ENCODE results near the gene UFSP1.

Gene UFSP1

GRCh38 chr7:100882201-100882600, 7.3 kb downstream of the UFSP1 start:
- no peak for DNase-seq

DNA sequence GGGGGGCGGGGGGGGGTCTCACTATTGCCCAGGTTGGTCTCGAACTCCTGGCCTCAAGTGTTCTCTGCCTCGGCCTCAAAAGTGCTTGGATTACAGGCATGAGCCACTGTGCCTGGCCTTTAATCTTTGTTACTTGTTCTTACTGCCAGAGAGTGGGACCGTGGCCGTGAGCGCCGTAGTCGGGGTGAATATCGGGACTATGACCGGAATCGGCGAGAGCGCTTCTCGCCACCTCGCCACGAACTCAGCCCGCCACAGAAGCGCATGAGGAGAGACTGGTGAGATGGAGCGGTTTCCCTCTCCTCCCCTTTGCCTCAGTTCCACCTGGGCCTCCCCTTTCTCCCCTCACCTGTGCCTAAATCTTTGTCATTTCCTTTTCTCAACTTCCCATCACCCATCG, 8.4 kb downstream of the UFSP1 start:
- DNase-seq: no peak

GRCh38 chr7:100880645-100881044, 8.9 kb downstream of the UFSP1 start:
- peak in 5 of 14 donors; percentile 29 to 70 (median 35) for DNase-seq

DNA sequence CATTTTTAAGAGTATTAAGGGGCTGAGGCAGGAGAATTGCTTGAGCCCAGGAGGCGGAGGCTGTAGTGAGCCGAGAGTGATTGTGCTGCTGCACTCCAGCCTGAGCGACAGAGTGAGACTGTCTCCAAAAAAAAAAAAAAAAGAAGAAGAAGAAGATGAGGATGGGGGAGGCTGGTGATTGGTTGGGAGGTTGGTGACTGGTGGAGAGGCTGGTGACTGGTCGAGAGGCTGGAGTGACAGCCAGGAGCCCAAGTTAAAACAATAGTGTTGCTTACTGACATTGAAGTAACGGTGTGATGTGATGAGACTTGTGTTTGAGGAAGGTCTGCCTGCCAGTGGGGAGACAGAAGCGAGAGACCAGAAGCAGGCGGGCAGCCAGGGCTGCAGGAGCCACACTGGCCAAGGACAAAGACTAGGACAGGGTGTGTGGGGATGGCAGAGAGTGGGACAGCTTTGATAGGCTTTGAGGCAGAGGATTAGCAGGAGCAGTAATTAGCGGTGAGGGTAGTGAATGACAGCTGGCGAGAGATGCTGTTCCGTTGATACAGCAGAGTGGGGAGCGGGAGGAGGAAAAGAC, 9.7 kb downstream of the UFSP1 start:
- DNase-seq: peak in 10 of 14 donors; percentile 14 to 69 (median 31)

- no peak for DNase-seq
Measured at GRCh38 chr7:100878685-100879084, 10.8 kb downstream of the UFSP1 start.

- no peak for DNase-seq
Measured at GRCh38 chr7:100878013-100878412, 11.5 kb downstream of the UFSP1 start.

GRCh38 chr7:100875356-100875751, 14.2 kb downstream of the UFSP1 start:
- peak in 1 of 14 donors; percentile 60 for DNase-seq

- DNase-seq: peak; percentile 83 to 98 (median 96)
Measured at GRCh38 chr7:100874577-100875355, 14.7 kb downstream of the UFSP1 start, which contains the start of gene SRRT. Gene SRRT, plus strand, starts transcription at chr7:100875103. Its CDS starts 488 bp downstream, at chr7:100875591.

- peak in 4 of 14 donors; percentile 14 to 50 (median 44) for DNase-seq
Measured at GRCh38 chr7:100874300-100874576, 15.3 kb downstream of the UFSP1 start.

GRCh38 chr7:100873599-100874299, 15.8 kb downstream of the UFSP1 start:
- DNase-seq: no peak

GRCh38 chr7:100867776-100868485, 21.6 kb downstream of the UFSP1 start:
- DNase-seq: peak in 2 of 14 donors; percentile 24 to 40

DNA sequence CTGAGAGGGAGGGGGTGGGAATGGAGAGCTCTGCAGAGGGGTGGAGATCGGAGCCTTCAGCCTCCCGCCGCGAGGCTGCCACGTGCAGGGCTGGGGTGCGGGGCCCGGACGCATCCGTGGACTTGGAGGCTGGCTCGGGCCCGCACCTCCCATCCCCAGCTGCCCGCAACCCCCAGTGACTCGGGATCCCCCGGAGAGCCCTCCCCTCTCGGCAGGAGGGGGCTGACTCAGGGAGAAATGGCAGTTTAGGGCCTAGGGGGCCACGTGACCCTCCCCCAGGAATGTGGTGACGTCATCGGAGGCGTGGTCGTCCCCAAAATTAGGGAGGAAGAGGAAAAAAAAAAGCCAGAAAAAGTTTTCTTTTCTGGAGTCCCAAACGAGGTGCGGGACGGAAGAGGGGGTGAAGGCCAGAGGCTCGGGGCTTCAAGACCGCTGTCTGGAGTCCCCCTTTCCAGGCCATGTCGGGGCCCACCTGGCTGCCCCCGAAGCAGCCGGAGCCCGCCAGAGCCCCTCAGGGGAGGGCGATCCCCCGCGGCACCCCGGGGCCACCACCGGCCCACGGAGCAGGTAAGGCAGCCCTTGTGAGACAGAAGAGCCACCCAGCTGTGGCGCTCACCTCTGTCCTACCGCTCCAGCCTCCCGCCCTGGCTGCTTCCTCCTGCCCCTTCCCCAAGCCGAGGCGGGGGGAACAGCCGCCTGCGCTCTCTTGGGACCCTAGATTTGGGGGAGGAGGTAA, 22.3 kb downstream of the UFSP1 start, which contains the start of gene TRIP6:
Gene TRIP6, plus strand, starts transcription at position 348 of the 736 bp plus-strand sequence. Its CDS starts 111 bp downstream, at position 459.
- peak in 12 of 14 donors; percentile 33 to 84 (median 74) for DNase-seq

DNA sequence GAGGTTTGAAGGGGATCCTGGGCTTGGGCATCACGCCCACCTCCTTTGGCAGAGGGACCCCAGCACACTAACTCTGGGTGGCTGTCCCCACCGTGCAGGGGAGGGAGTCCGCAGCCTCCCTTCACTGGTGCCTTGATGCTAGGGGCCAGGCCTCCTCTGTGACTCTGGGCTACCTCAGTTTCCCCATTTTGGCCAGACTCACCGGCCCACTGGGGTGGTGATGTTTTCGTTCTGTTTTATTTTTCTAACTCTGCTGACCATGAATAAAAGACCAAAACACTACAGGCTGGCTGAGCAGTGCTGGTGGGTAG, 22.8 kb downstream of the UFSP1 start:
- DNase-seq: peak in 2 of 14 donors; percentile 64

DNA sequence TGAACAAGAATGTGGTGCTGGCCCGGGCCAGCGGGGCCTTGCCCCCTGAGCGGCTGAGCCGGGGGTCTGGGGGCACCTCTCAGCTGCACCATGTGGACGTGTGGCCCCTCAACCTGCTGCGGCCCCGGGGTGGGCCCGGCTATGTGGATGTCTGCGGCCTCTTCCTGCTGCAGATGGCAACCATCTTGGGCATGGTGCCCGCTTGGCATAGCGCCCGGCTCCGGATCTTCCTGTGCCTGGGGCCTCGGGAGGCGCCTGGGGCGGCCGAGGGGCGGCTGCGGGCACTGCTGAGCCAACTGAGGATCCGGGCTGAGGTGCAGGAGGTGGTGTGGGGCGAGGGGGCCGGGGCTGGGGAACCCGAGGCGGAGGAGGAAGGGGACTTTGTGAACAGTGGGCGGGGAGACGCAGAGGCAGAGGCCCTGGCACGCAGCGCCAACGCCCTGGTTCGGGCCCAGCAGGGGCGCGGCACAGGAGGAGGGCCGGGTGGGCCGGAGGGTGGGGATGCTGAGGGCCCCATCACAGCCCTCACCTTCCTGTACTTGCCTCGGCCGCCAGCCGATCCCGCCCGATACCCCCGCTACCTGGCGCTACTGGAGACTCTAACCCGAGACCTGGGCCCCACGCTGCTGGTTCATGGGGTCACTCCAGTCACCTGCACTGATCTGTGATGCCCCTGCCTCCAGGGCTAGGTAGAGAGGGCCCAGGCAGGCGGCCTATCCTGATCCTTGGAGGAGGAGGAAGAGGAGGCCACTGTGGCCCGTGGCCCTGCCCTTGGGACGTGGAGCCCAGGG, 23.4 kb downstream of the UFSP1 start:
- peak in 13 of 14 donors; percentile 23 to 88 (median 74) for DNase-seq

DNA sequence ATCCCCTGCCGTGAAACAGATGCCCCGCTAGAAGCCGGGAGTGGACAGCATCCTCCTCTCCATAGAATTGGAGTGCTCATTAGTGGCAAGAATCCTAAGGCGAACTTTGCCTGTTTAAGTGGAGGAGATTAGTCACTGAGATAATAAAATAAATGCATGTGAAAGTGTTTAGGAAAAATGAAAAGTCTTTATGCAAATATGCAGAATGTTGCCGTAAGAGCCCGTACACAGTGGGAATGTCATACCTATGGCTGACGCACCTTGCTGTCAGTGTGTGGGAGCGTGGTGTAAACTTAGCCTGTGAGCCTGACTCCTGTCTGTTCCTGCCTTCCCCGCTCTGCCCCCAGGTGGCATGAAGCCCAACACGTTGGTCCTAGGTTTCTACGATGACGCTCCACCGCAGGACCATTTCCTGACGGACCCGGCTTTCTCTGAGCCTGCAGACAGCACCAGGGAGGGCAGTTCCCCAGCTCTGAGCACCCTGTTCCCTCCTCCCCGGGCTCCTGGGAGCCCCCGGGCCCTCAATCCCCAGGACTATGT, 24.1 kb downstream of the UFSP1 start:
- DNase-seq: peak in 1 of 14 donors; percentile 66

GRCh38 chr7:100864263-100864845, 25.2 kb downstream of the UFSP1 start:
- DNase-seq: no peak

DNA sequence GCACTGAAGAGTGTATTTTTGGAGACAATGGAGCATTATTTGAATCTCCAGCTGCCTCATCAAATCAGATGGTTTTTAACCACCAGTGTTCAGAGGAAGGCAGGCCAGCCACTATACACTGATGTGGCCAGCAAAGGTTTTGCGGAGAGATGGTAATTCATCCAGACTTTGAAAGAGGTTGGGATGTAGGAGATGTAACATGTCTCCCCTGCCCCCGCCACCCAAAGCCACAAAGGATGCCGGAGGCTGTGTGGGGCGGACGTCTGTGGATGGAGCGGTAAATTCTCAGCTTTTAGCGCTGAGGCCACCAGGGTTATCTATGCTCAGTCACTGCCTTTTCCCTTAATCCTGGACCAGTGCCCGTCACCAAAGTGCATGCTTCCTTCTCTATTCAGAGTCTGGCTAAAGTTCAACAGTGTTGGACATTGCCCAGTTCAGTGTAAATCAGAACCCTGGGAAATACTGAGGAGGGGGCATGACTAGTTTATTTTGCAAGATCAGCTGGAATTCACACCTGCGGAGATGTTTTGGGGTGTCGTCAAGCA, 26.0 kb downstream of the UFSP1 start:
- peak in 4 of 14 donors; percentile 11 to 27 (median 18) for DNase-seq

GRCh38 chr7:100861616-100861985, 27.9 kb downstream of the UFSP1 start:
- DNase-seq: no peak

DNA sequence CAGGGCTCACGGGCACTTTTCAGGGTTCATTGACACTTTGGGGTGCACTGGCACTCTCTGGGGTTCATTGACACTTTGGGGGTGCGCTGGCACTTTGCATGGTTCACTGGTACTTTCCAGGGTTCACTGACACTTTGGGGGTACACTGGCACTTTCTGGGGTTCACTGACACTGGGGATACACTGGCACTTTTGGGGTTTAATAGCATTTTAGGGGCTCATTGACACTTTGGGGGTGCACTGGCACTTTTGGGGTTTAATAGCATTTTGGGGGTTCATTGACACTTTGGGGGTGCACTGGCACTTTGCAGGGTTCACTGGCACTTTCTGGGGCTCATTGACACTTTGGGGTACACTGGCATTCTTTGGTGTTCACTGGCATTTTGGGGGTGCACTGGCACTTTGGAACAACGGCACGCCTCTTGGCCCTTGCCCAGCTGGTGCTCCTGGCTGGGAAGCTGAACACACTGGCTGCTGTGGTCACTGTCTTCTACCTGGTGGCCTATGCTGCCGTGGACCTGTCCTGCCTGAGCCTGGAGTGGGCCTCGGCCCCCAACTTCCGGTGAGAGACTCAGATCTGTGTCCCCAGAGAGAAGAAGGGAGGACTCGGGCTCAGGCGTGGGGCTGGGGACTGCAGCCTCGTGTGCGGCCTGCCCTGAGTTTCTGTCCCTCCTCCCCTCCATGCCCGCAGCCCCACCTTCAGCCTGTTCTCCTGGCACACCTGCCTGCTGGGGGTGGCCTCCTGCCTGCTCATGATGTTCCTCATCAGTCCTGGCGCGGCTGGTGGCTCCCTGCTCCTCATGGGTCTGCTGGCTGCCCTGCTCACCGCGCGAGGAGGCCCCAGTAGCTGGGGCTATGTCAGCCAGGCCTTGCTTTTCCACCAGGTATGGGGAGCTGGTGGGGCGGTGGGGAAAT, 28.6 kb downstream of the UFSP1 start:
- DNase-seq: no peak

Data from C1 segment of cervical spinal cord (tissue), 14 donors.